DND-41 (cell line): ENCODE measurements around the gene NRXN3.

Source experiments
- EZH2 ChIP-seq: IDR thresholded peaks from 3 replicates; pipeline ENCODE4 v1.6.1; 2012; ENCODE audit warnings: borderline replicate concordance, low read depth, mild to moderate bottlenecking, moderate library complexity, low read length, inconsistent platforms; ENCODE audit not compliant: severe bottlenecking
- TF ChIP-seq, protein P1 (sequence below): IDR thresholded peaks from 2 replicates; pipeline ENCODE4 v1.5.1; 2012; ENCODE audit warnings: borderline replicate concordance, low read length, moderate library complexity, mild to moderate bottlenecking; ENCODE audit not compliant: poor library complexity, severe bottlenecking; ENCODE audit errors: extremely low read depth

DNA sequence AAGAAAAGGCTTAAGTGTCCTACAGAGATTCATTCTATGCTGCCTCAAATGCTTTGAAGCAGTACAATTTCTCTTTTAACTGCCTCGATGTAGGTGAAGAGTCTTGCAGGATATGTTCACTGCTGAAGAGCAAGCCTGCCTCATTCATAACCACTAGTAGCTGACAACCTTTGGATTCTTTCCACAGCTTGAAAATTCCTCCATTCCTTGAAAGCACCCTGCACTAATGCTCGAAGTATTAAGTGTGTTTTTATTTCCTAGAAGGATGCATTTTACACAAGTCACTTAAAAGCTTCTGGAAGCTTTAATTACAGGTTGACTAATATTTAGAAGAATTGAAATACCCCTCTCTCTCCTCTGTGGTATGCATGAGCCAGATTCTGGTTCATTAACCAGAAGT lies 1611.7 kb downstream of the NRXN3 start:
- TF ChIP-seq, protein P1, sequence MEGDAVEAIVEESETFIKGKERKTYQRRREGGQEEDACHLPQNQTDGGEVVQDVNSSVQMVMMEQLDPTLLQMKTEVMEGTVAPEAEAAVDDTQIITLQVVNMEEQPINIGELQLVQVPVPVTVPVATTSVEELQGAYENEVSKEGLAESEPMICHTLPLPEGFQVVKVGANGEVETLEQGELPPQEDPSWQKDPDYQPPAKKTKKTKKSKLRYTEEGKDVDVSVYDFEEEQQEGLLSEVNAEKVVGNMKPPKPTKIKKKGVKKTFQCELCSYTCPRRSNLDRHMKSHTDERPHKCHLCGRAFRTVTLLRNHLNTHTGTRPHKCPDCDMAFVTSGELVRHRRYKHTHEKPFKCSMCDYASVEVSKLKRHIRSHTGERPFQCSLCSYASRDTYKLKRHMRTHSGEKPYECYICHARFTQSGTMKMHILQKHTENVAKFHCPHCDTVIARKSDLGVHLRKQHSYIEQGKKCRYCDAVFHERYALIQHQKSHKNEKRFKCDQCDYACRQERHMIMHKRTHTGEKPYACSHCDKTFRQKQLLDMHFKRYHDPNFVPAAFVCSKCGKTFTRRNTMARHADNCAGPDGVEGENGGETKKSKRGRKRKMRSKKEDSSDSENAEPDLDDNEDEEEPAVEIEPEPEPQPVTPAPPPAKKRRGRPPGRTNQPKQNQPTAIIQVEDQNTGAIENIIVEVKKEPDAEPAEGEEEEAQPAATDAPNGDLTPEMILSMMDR: no peak
- TF ChIP-seq EZH2: no peak
